Small intestine (tissue), 16 donors: ENCODE measurements around the gene ACAP2. TPM values are rescaled to one million over a fixed set of nuclear protein-coding genes. Genes with fewer than 3 reads are reported as not detected.
"Not testable (repeated sequence)": the region's sequence is repeated elsewhere in the genome, so short reads cannot be mapped to it uniquely, and the experiment has no call there.

ENCODE experiments used
- DNase-seq, 2 donors: peaks; one replicate each; pipeline versions ENCODE4 v3.0.0 to v3.0.0-alpha.2; 2013
- FAIRE-seq: peaks from 2 replicates; lab custom pipeline; 2012; peaks lifted over from hg19 to GRCh38; lab: Jason Lieb, UNC
- H3K27ac ChIP-seq, 3 donors: one replicate each; pipeline ENCODE4 v1.5.1; 2013; ENCODE audit warnings: low read length in 2 of 3, mild to moderate bottlenecking in 2 of 3, control low read depth in 1 of 3, inconsistent platforms in 1 of 3, low read depth in 1 of 3, moderate library complexity in 1 of 3
- H3K27me3 ChIP-seq, 3 donors: one replicate each; pipeline ENCODE4 v1.6.1; 2013; ENCODE audit warnings: low read length in 3 of 3, inconsistent platforms in 1 of 3; ENCODE audit not compliant: control insufficient read depth in 3 of 3, insufficient read depth in 3 of 3
- H3K36me3 ChIP-seq, 3 donors: one replicate each; pipeline ENCODE4 v1.6.1; 2013; ENCODE audit warnings: low read length in 3 of 3, inconsistent platforms in 1 of 3, low read depth in 1 of 3, mild to moderate bottlenecking in 1 of 3, moderate library complexity in 1 of 3; ENCODE audit not compliant: control insufficient read depth in 3 of 3, insufficient read depth in 2 of 3
- H3K4me1 ChIP-seq, 3 donors: one replicate each; pipeline ENCODE4 v1.6.1; 2013; ENCODE audit warnings: low read length in 2 of 3, inconsistent platforms in 1 of 3, low read depth in 1 of 3, mild to moderate bottlenecking in 1 of 3, moderate library complexity in 1 of 3; ENCODE audit not compliant: control insufficient read depth in 3 of 3, insufficient read depth in 2 of 3
- H3K4me3 ChIP-seq, 3 donors: one replicate each; pipeline ENCODE4 v1.5.1; 2013; ENCODE audit warnings: low read length in 3 of 3, control low read depth in 1 of 3, inconsistent platforms in 1 of 3, low read depth in 1 of 3, mild to moderate bottlenecking in 1 of 3, moderate library complexity in 1 of 3
- H3K9me3 ChIP-seq, 2 donors: one replicate each; pipeline ENCODE4 v1.6.1; 2013; ENCODE audit warnings: low read depth in 1 of 2, low read length in 1 of 2; ENCODE audit not compliant: control insufficient read depth in 2 of 2, insufficient read depth in 1 of 2
- WGBS, 3 donors: extraction: QIAGEN DNeasy Blood & Tissue Kit; methylation state at CpG; one replicate each; pipeline ENCODE4 v1.1.7; 2013; 5-methylcytosine and 5-hydroxymethylcytosine counted together
- long read RNA-seq, 10 donors: transcript quantifications; one replicate each; lab custom pipeline, GENCODE V29; 2026
- polyA plus RNA-seq, 4 donors: library from polyadenylated mRNA; stranded (reverse) in 3 of 4; unstranded in 1 of 4; fragments of 200-250 nt in 3 of 4; fragments of 120-200 nt in 1 of 4; gene quantifications; one replicate each; pipeline versions ENCODE4 v1.2.1 to v1.2.3, GENCODE V29; 2013
- donor health status: healthy with polysubstance abuse.
- donor health status: control.
- donor health status: control.
- donor health status: Bipolar disorder and iron deficiency.
- donor health status: healthy.

The ACAP2 gene, protein sequence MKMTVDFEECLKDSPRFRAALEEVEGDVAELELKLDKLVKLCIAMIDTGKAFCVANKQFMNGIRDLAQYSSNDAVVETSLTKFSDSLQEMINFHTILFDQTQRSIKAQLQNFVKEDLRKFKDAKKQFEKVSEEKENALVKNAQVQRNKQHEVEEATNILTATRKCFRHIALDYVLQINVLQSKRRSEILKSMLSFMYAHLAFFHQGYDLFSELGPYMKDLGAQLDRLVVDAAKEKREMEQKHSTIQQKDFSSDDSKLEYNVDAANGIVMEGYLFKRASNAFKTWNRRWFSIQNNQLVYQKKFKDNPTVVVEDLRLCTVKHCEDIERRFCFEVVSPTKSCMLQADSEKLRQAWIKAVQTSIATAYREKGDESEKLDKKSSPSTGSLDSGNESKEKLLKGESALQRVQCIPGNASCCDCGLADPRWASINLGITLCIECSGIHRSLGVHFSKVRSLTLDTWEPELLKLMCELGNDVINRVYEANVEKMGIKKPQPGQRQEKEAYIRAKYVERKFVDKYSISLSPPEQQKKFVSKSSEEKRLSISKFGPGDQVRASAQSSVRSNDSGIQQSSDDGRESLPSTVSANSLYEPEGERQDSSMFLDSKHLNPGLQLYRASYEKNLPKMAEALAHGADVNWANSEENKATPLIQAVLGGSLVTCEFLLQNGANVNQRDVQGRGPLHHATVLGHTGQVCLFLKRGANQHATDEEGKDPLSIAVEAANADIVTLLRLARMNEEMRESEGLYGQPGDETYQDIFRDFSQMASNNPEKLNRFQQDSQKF
- polyA plus RNA-seq: 10 to 100 TPM in 2 of 4 donors, 1 to 10 TPM in 2; 9.2 to 30.5 (median 10.3) TPM
- long read RNA-seq, donor 1: 0 reads
- long read RNA-seq, donor 2, full-length matches to known transcripts: 3 of 3 reads
- long read RNA-seq, donor 2, partial matches to known transcripts: 0 of 3 reads
- long read RNA-seq, donor 2, other reads (novel, unspliced or antisense): 0 of 3 reads
- long read RNA-seq, donor 3, full-length matches to known transcripts: 2 of 2 reads
- long read RNA-seq, donor 3, partial matches to known transcripts: 0 of 2 reads
- long read RNA-seq, donor 3, other reads (novel, unspliced or antisense): 0 of 2 reads
- long read RNA-seq, donor 4: 0 reads
- long read RNA-seq, donor 5: 0 reads
- long read RNA-seq, donor 6, full-length matches to known transcripts: 5 of 5 reads
- long read RNA-seq, donor 6, partial matches to known transcripts: 0 of 5 reads
- long read RNA-seq, donor 6, other reads (novel, unspliced or antisense): 0 of 5 reads
- long read RNA-seq, donor 7: 0 reads
- long read RNA-seq, donor 8: 0 reads
- long read RNA-seq, donor 9: 0 reads
- long read RNA-seq, donor 10, full-length matches to known transcripts: 2 of 2 reads
- long read RNA-seq, donor 10, partial matches to known transcripts: 0 of 2 reads
- long read RNA-seq, donor 10, other reads (novel, unspliced or antisense): 0 of 2 reads

DNA sequence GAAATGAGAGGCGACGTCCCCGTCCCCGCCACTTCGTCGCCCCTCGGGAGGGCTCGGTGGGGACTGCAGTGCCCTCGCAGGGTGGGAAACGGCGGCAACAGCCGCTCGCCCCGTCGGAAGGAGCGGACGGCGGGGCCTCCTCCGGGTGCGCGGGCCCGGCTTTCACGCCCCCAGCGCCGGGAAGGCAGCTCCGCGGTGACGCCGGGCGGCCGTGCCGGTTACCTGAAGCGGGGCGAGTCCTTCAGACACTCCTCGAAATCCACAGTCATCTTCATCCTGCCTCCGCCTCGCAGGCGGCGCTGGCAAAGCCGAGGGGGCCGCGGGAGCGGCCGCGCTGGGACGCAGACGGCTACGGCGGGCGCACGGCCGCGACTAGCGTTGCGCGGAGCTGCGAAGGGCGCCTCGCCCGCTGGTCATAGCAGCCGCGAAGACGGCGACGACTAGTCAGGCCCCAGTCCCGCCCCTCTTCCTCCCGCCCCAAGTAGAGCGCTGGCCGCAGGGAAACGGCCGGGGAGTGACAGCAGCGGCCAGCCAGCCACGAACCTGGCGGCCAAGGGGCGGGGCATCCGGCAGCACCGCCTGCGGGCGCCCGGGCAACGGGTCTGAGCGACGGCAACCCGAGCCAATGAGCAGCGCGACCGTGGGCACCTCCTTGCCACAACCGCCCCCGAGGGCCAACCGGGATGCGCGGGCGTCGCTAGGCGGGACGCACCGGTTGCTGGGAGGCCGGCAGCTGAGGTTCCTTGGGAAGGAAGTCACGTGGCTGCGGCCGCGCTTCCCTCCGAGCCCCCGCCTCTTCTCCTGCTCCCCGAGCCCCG, at the start of gene ACAP2:
Gene ACAP2 (minus strand): TSS at position 448 of the 818 bp plus-strand sequence. CDS start 173 bp downstream, at position 275.
- Histone ChIP-seq H3K27me3 (no peaks in the 10 kb centered on the region), H3K4me1 (peaks cover 0 to 18% (median 2%) of the 10 kb centered on the region in 3 donors), H3K9me3 (no peaks in the 10 kb centered on the region), H3K36me3 (peaks cover 0 to 3% (median 0%) of the 10 kb centered on the region in 3 donors), H3K27ac (peak within 1 kb of the TSS; percentile 95 to 98 (median 98)), H3K4me3 (peak within 1 kb of the TSS; percentile 83 to 90 (median 89))
- DNase-seq (peak; percentile 99 to 100), FAIRE-seq (no peak)
- WGBS, 3 donors: 0 to 1% (median 0%) methylated on average over 57 to 106 of the region's 106 CpGs

DNA sequence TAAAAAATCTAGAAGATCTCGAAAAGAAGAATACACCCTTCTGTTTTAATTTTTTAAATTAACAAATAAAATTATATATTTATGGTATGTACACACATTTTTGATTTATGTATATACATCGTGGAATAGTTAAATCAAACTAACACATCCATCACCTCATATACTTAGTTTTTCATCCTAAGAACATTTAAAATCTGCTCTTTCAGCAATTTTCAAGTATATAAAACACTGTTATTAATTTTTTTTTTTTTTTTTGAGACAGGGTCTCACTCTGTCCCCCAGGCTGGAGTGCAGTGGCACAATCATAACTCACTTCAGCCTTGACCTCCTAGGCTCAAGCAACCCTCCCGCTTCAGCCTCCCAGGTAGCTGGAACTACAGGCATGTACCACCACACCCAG, 32.8 kb upstream of the ACAP2 start:
- H3K27me3 ChIP-seq: no peaks in the 10 kb centered on the region
- H3K9me3 ChIP-seq: no peaks in the 10 kb centered on the region
- no peaks in the 10 kb centered on the region for H3K36me3 ChIP-seq
- H3K4me3 ChIP-seq: no peak overlapping the region
- no peak for FAIRE-seq
- H3K4me1 ChIP-seq: no peaks in the 10 kb centered on the region
- no peak overlapping the region for H3K27ac ChIP-seq
- DNase-seq: no peak
- 91 to 95% (median 92%) methylated on average over 3 of the region's 3 CpGs for WGBS, 3 donors

DNA sequence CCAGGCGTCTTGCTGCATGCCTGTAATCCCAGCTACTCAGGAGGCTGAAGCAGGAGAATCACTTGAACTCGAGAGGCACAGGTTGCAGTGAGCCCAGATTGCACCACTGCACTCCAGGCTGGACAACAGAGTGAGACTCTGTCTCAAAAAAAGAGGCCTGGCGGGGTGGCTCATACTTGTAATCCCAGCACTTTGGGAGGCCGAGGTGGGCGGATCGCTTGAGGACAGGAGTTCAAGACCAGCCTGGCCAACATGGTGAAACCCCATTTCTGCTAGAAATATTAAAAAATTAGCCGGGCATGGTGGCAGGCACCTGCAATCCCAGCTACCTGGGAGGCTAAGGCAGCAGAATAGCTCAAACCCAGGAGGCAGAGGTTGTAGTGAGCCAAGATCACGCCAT, 32.3 kb upstream of the ACAP2 start:
- H3K4me3 ChIP-seq, H3K27ac ChIP-seq, H3K4me1 ChIP-seq, FAIRE-seq, H3K9me3 ChIP-seq, H3K27me3 ChIP-seq, DNase-seq, H3K36me3 ChIP-seq: not testable (repeated sequence)
- WGBS, 3 donors: 86 to 87% (median 86%) methylated on average over 8 of the region's 8 CpGs

DNA sequence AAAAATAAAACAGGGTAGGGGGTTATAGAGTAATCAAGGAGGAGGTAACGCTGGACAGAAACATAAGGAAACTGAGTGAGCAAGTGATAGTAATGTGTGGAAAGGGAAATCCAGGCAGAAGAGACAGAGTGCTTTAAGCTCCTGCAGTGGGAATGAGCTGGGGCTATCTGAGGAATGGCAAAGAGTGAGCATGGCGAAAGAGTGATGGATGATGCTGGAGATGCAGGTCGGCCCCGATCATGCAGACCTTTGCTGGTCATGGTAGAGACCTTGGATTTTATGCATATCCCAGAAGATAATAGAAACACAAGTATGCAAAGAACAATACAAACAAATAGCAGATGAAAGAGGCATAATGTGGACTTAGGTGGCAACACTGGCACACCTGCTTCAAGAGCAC, 26.0 kb upstream of the ACAP2 start:
- H3K27me3 ChIP-seq: no peaks in the 10 kb centered on the region
- peaks cover 0 to 6% of the 10 kb centered on the region in 2 donors for H3K9me3 ChIP-seq
- no peaks in the 10 kb centered on the region for H3K4me1 ChIP-seq
- FAIRE-seq (no peak), DNase-seq (no peak)
- H3K36me3 ChIP-seq: no peaks in the 10 kb centered on the region
- H3K4me3 ChIP-seq: no peak overlapping the region
- no peak overlapping the region for H3K27ac ChIP-seq
- 92 to 93% (median 93%) methylated on average over 4 of the region's 4 CpGs for WGBS, 3 donors

DNA sequence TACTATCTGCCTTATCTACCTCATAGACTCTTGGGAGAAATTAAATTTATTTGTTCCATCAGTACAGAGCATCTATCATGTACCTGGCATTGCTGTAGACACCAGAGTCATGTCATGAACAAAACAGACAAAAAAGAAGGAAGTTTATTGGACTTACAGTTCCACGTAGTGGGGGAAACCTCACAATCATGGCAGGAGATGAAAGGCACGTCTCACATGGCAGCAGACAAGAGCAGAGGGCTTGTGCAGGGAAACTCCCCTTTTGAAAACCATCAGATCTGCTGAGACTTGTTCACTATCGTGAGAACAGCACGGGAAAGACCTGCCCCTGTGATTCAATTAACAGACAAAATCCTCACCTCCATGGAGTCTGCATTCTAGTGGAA, 25.6 kb upstream of the ACAP2 start:
- WGBS, 3 donors: 79 to 81% (median 81%) methylated on average over 4 of the region's 4 CpGs
- Histone ChIP-seq H3K4me1 (no peaks in the 10 kb centered on the region), H3K4me3 (no peak overlapping the region), H3K27me3 (no peaks in the 10 kb centered on the region), H3K27ac (no peak overlapping the region), H3K36me3 (no peaks in the 10 kb centered on the region), H3K9me3 (peaks cover 0 to 6% of the 10 kb centered on the region in 2 donors)
- no peak for DNase-seq
- FAIRE-seq: no peak

DNA sequence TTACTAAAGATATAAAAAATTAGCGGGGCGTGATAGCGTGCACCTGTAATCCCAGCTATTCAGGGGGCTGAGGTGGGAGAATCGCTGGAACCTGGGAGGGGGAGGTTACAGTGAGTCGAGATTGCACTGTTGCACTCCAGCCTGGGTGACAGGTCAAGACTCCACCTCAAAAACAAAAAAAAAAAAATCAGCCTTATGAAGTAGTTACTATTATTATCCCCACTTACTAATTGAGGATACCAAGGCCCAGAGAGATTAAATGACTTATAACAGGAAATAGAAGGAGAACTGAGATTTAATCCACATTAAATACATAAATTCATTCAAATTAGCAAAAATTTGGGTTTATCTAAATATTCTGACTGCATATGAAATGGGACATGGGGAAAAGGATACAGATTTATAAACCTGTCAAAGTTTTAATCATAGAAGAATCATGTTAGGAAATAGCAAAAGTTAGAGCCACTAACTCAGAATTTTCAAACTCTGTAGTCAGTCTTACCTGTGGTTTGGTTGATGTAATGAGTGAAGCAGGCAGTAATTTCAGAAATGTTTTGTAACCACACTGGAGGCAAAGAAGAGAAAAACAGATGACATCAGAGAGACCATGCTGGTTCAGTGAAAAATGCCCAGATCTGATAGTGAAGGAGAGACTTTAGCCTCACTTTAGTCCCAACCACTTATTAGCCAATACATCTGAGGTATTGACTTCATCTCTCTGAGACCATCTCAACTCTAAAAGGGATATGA, 25.0 kb upstream of the ACAP2 start:
- FAIRE-seq (no peak), DNase-seq (no peak)
- Histone ChIP-seq H3K9me3 (peaks cover 0 to 6% of the 10 kb centered on the region in 2 donors), H3K4me3 (no peak overlapping the region), H3K4me1 (no peaks in the 10 kb centered on the region), H3K27me3 (no peaks in the 10 kb centered on the region), H3K36me3 (no peaks in the 10 kb centered on the region), H3K27ac (no peak overlapping the region)
- WGBS, 3 donors: 91 to 95% (median 94%) methylated on average over 5 of the region's 5 CpGs

DNA sequence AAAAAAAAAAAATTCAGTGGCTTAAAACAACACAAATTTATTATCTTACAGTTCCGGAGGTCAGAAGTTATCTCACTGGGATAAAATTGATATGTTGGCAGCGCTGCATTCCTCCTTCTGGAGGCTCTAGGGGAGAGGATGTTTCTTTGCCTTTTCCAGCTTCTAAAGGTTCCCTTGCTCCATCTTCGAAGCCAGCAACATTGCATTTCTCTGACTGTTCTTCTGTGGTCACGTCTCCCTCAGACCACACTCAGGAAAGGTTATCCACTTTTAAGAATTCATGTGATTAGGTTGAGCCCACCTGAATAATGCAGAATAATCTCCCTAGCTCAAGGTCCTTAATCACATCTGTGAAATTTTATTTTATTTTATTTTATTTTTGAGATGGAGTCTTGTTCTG, 23.4 kb upstream of the ACAP2 start:
- FAIRE-seq: no peak
- Histone ChIP-seq H3K4me3 (no peak overlapping the region), H3K9me3 (peaks cover 0 to 6% of the 10 kb centered on the region in 2 donors), H3K27ac (no peak overlapping the region), H3K4me1 (no peaks in the 10 kb centered on the region), H3K36me3 (no peaks in the 10 kb centered on the region), H3K27me3 (no peaks in the 10 kb centered on the region)
- WGBS, 3 donors: 57 to 71% (median 71%) methylated on average over 4 of the region's 4 CpGs
- DNase-seq: no peak
